Fibroblast of lung (primary cell): ENCODE measurements around the gene PLEKHA1.

ENCODE experiments used
- CTCF ChIP-seq, 2 donors: IDR thresholded peaks in 1 of 2; conservative IDR thresholded peaks in 1 of 2; 1 replicate in 1 of 2; 2 replicates in 1 of 2; pipeline ENCODE4 v1.5.1; 2011 to 2012; ENCODE audit warnings: low read length in 2 of 2, control low read depth in 1 of 2, inconsistent platforms in 1 of 2, low read depth in 1 of 2, mild to moderate bottlenecking in 1 of 2
- EZH2 ChIP-seq: IDR thresholded peaks from 2 replicates; pipeline ENCODE4 v1.5.1; 2012; ENCODE audit warnings: low read length, control low read depth, mild to moderate bottlenecking; ENCODE audit errors: missing control alignments

- TF ChIP-seq CTCF (conservative IDR thresholded peaks at IDR 0.05 in 1 of 2, IDR thresholded peaks at IDR 0.05 in 1 of 2; ENCODE audit: low read depth in 1 of 2, low read length in 2 of 2) = no peak
- no peak for TF ChIP-seq EZH2
Observed at GRCh38 chr10:122454603-122455080, 80.1 kb downstream of the PLEKHA1 start, which contains the start of gene ARMS2.
